HG02981 (cell line): ENCODE data around the gene LRRC14B.
"Not testable (repeated sequence)": the region's sequence is repeated elsewhere in the genome, so short reads cannot be mapped to it uniquely, and the experiment has no call there.

ENCODE experiments used
- ATAC-seq: cut with Tn5 transposase; IDR thresholded peaks from one replicate; pipeline ENCODE4 v1.9.1; 2021; ENCODE audit warnings: mild to moderate bottlenecking, moderate library complexity; ENCODE audit not compliant: unreplicated experiment

Gene LRRC14B

GRCh38 chr5:159448-160172 lies 31.7 kb upstream of the LRRC14B start:
- ATAC-seq: no peak

GRCh38 chr5:160173-160510 lies 31.2 kb upstream of the LRRC14B start:
- ATAC-seq: no peak

- no peak for ATAC-seq
Observed at GRCh38 chr5:160921-161802, 30.1 kb upstream of the LRRC14B start.

- ATAC-seq: no peak
Observed at GRCh38 chr5:161803-162110, 29.5 kb upstream of the LRRC14B start.

- ATAC-seq: no peak
Observed at GRCh38 chr5:162190-162564, 29.1 kb upstream of the LRRC14B start.

- ATAC-seq: no peak
Observed at GRCh38 chr5:162565-163337, 28.5 kb upstream of the LRRC14B start.

- ATAC-seq: no peak
Observed at GRCh38 chr5:163338-163620, 28.0 kb upstream of the LRRC14B start.

- ATAC-seq: no peak
Observed at GRCh38 chr5:163841-164240, 27.5 kb upstream of the LRRC14B start.

GRCh38 chr5:164244-164643 lies 27.1 kb upstream of the LRRC14B start:
- ATAC-seq: no peak

GRCh38 chr5:164783-165182 lies 26.5 kb upstream of the LRRC14B start:
- not testable (repeated sequence) for ATAC-seq

- ATAC-seq: no peak
Observed at GRCh38 chr5:166441-167372, 24.6 kb upstream of the LRRC14B start.

- ATAC-seq: no peak
Observed at GRCh38 chr5:167511-167910, 23.8 kb upstream of the LRRC14B start.

GRCh38 chr5:167982-168660 lies 23.2 kb upstream of the LRRC14B start:
- no peak for ATAC-seq

GRCh38 chr5:169071-169727 lies 22.1 kb upstream of the LRRC14B start:
- no peak for ATAC-seq

GRCh38 chr5:169728-170094 lies 21.6 kb upstream of the LRRC14B start:
- ATAC-seq: no peak

- no peak for ATAC-seq
Observed at GRCh38 chr5:170971-171800, 20.1 kb upstream of the LRRC14B start.

GRCh38 chr5:171801-172331 lies 19.4 kb upstream of the LRRC14B start:
- no peak for ATAC-seq

GRCh38 chr5:172421-172820 lies 18.9 kb upstream of the LRRC14B start:
- no peak for ATAC-seq

GRCh38 chr5:172841-173251 lies 18.4 kb upstream of the LRRC14B start:
- no peak for ATAC-seq
